GM12892 (cell line): ENCODE measurements around the gene MSANTD3.

Source experiments
- POLR2A ChIP-seq: IDR thresholded peaks from 2 replicates; pipeline ENCODE4 v1.6.1; 2011; ENCODE audit warnings: low read depth, low read length, control low read depth
- TAF1 ChIP-seq: IDR thresholded peaks from 2 replicates; pipeline ENCODE4 v1.6.1; 2011; ENCODE audit warnings: low read depth, mild to moderate bottlenecking, control low read depth, low read length, borderline replicate concordance

DNA sequence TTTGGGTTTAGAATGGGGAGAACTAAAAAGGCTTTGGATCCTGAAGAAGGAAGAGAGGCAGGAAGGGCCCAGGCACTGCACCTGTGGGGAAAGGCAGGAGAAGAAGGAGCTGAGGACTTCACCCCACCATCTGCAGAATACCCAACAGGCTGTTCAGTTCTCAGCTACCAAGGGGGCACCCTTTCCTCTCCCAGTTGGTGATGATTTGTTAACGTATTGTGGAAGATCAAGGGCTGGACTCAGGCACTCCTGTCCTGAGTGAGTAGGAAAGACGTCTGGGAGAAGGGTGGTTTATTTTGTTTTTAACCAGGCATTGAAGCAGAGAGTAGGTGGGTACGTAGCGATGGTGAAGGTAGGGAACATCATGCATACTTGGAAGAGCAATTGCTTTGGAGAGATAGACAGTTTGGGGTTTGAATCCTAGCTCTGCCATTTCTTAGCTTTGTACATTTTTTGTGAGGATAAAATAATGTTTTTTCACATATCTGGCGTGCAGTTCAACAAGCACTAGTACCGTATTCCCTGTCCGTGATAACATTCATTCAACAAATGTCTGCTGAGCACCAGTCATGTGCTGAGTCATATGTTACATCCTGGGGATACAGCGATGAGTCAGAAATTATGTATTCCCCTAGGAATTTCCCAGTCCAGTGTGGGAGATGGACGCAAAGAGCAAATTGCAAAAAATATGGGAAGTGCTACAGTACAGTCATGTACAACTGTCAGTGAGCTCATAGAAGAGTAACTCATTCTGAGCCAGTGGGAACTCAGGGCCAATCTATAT is 2.1 kb downstream of the MSANTD3 start:
- TF ChIP-seq TAF1, result no peak
- TF ChIP-seq POLR2A, result no peak
